ENCODE data around the gene ENO1.

DNA sequence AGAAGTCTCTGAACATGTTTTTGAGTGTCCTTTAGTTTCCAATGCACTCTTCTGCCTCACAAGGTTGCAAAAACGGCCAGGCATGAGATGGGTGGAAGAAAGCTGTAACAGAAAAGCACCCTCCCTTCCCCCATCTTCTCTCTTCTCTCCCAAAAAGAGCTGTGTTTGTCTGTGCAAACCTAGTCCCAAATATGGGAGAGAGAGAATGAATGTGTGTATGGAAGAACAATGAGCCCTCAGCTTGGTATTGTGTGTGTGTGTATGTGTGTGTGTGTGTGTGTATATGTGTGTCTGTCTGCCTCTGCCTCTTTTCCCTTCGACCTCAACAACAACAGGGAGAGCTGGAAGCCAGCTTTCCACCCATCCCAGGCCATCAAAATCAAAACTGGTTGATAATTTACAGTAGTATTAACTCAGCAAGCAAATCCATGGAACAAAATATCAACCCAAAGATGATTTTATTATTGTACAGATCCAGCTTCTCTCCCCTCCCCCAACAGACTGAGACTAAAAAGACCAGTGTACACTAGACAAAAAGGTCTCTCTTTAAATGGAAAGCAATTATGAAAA is 62.8 kb downstream of the ENO1 start:
- TF ChIP-seq, protein P1, sequence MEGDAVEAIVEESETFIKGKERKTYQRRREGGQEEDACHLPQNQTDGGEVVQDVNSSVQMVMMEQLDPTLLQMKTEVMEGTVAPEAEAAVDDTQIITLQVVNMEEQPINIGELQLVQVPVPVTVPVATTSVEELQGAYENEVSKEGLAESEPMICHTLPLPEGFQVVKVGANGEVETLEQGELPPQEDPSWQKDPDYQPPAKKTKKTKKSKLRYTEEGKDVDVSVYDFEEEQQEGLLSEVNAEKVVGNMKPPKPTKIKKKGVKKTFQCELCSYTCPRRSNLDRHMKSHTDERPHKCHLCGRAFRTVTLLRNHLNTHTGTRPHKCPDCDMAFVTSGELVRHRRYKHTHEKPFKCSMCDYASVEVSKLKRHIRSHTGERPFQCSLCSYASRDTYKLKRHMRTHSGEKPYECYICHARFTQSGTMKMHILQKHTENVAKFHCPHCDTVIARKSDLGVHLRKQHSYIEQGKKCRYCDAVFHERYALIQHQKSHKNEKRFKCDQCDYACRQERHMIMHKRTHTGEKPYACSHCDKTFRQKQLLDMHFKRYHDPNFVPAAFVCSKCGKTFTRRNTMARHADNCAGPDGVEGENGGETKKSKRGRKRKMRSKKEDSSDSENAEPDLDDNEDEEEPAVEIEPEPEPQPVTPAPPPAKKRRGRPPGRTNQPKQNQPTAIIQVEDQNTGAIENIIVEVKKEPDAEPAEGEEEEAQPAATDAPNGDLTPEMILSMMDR (conservative IDR thresholded peaks at IDR 0.05; ENCODE audit: low read depth in 2 of 2), result no peak
- no peak for TF ChIP-seq POLR2AphosphoS5 (IDR thresholded peaks at IDR 0.05; ENCODE audit: low read depth)
- TF ChIP-seq ZNF331 (CRISPR knock-in tag; IDR thresholded peaks at IDR 0.05; ENCODE audit: low read depth), result no peak
- TF ChIP-seq JUNB (IDR thresholded peaks at IDR 0.05; ENCODE audit: unreplicated experiment), result no peak
- no peak for TF ChIP-seq EZH2phosphoT487 (IDR thresholded peaks at IDR 0.05; ENCODE audit: unreplicated experiment)
